Measurements from ENCODE around the gene IL1RAPL1.

IL1RAPL1 gene

DNA sequence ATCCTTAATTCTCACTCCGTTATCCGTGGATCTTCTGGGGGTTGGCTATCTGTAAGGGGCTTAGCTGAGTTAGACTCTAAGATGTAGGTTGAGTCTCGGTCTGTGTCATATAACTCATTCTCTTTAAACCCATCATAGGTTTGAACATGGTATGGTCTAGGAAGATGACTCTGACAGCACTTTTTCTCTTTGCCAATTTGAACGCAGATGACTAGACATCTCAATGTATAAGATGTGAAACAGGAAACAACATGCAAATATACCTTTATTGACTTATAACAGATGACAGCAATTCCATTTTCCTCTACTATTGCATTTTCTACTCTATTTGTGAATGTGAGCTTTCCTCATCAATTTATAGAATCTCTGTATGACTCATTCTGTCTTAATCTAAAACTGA, 993.3 kb downstream of the IL1RAPL1 start:
- H3K27ac ChIP-seq: no peak overlapping the region
- TF ChIP-seq ZFX (IDR thresholded peaks at IDR 0.05) (no peak), CTCF (conservative IDR thresholded peaks at IDR 0.05) (no peak)

DNA sequence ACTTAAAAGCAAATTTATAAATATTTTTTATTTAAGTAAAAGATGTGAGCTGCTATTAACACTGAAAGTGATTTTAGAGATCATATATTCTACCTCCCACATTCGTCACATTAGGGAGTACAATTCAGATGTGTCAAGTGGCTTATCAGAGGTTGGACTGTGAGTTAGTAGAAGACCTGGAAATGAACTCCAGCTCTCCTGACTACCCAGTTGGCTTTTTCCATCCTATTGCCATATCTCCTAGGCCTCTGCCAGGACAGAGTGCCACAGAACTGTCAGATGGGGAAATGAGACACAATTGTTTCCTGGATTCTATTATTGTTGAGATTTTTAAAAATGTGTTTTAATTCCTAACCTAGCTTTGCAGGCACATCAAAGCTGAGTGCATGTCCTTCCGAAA, 994.0 kb downstream of the IL1RAPL1 start:
- no peak overlapping the region for H3K27ac ChIP-seq
- TF ChIP-seq ZFX (IDR thresholded peaks at IDR 0.05) (no peak), CTCF (conservative IDR thresholded peaks at IDR 0.05) (no peak)

GRCh38 chrX:29587107-29587506, 999.9 kb downstream of the IL1RAPL1 start:
- H3K27ac ChIP-seq: no peak overlapping the region
- TF ChIP-seq ZFX (IDR thresholded peaks at IDR 0.05): no peak
- TF ChIP-seq CTCF (conservative IDR thresholded peaks at IDR 0.05): no peak

DNA sequence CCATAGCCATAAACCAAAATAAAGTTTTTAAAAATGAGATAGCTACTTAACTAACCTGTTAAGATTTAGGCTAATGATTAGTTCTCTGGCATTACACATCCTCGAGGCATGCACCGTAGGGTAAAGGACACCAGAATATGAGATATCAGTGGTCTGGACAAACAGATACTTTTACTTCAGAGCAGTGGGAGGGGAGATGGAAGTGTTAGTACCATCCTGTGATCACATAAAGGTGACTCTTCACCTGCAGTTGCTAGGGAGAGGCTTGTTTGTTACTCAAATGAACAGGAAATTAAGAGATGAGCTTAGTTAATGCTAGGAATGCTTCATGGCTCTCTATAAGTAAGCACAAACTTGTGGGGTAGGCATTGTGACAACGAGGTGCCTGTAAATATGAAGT, 1003.7 kb downstream of the IL1RAPL1 start:
- no peak overlapping the region for H3K27ac ChIP-seq
- TF ChIP-seq ZFX (IDR thresholded peaks at IDR 0.05): no peak
- no peak for TF ChIP-seq CTCF (conservative IDR thresholded peaks at IDR 0.05)

GRCh38 chrX:29604381-29604780, 1017.1 kb downstream of the IL1RAPL1 start:
- TF ChIP-seq ZFX (IDR thresholded peaks at IDR 0.05) (no peak), CTCF (conservative IDR thresholded peaks at IDR 0.05) (no peak)
- no peak overlapping the region for H3K27ac ChIP-seq

- TF ChIP-seq CTCF (conservative IDR thresholded peaks at IDR 0.05) (no peak), ZFX (IDR thresholded peaks at IDR 0.05) (no peak)
- no peak overlapping the region for H3K27ac ChIP-seq
These were observed 1030.0 kb downstream of the IL1RAPL1 start for GRCh38 chrX:29617276-29617675.

DNA sequence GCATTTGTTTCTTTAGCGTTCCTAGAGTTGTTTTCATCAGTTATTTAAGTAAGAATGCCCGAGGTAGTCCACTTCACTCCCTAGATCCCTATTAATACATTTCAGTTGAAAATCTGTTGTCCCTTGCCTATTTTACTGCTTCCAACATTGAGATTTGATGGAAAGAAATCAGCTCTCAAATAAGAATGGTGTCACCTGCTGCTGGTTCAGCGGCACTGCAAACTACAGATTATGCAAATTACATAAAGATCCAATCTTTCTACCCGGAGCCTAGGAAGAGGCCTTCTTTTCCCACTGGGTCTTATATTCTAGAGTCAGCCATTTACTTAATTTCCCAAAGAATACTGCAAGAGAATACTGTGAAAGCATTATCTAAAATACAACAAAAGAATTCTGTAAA, 1030.5 kb downstream of the IL1RAPL1 start:
- TF ChIP-seq ZFX (IDR thresholded peaks at IDR 0.05) (no peak), CTCF (conservative IDR thresholded peaks at IDR 0.05) (peak; percentile 45)
- no peak overlapping the region for H3K27ac ChIP-seq

Data from C4-2B (cell line).